HG03571 (cell line): ENCODE results near the gene GDA.
"Not testable (repeated sequence)": the region's sequence is repeated elsewhere in the genome, so short reads cannot be mapped to it uniquely, and the experiment has no call there.

ENCODE experiments used
- ATAC-seq: cut with Tn5 transposase; IDR thresholded peaks from one replicate; pipeline ENCODE4 v1.9.1; 2021; ENCODE audit not compliant: unreplicated experiment

The GDA gene

GRCh38 chr9:72204062-72204461 is 54.8 kb downstream of the GDA start:
- no peak for ATAC-seq

GRCh38 chr9:72205513-72205912 is 56.3 kb downstream of the GDA start:
- peak; percentile 55 for ATAC-seq

- ATAC-seq, result peak; percentile 69
Measured at GRCh38 chr9:72207278-72207677, 58.0 kb downstream of the GDA start.

GRCh38 chr9:72210522-72210921 is 61.3 kb downstream of the GDA start:
- ATAC-seq, result no peak

GRCh38 chr9:72211047-72211446 is 61.8 kb downstream of the GDA start:
- ATAC-seq, result no peak

GRCh38 chr9:72213906-72214305 is 64.7 kb downstream of the GDA start:
- ATAC-seq, result no peak

- no peak for ATAC-seq
Measured at GRCh38 chr9:72217306-72217842, 68.1 kb downstream of the GDA start.

- ATAC-seq, result no peak
Measured at GRCh38 chr9:72220589-72220988, 71.3 kb downstream of the GDA start.

GRCh38 chr9:72226146-72226812 is 77.0 kb downstream of the GDA start:
- no peak for ATAC-seq

GRCh38 chr9:72228282-72228681 is 79.0 kb downstream of the GDA start:
- no peak for ATAC-seq

- no peak for ATAC-seq
Measured at GRCh38 chr9:72232778-72233177, 83.5 kb downstream of the GDA start.

- ATAC-seq, result no peak
Measured at GRCh38 chr9:72247549-72247948, 98.3 kb downstream of the GDA start.

GRCh38 chr9:72251589-72251988 is 102.3 kb downstream of the GDA start:
- no peak for ATAC-seq

- ATAC-seq, result no peak
Measured at GRCh38 chr9:72254901-72255545, 105.8 kb downstream of the GDA start.

- ATAC-seq, result no peak
Measured at GRCh38 chr9:72255569-72255968, 106.3 kb downstream of the GDA start.

- ATAC-seq, result no peak
Measured at GRCh38 chr9:72256931-72257330, 107.7 kb downstream of the GDA start.

- ATAC-seq, result no peak
Measured at GRCh38 chr9:72257814-72258213, 108.6 kb downstream of the GDA start.

GRCh38 chr9:72262063-72262462 is 112.8 kb downstream of the GDA start:
- ATAC-seq, result no peak

- ATAC-seq, result no peak
Measured at GRCh38 chr9:72263572-72263971, 114.3 kb downstream of the GDA start.

GRCh38 chr9:72268961-72269360 is 119.7 kb downstream of the GDA start:
- no peak for ATAC-seq

- ATAC-seq, result not testable (repeated sequence)
Measured at GRCh38 chr9:72270359-72270758, 121.1 kb downstream of the GDA start.

- ATAC-seq, result no peak
Measured at GRCh38 chr9:72271613-72272478, 122.6 kb downstream of the GDA start.
